ENCODE results near the gene NMRAL1.

GRCh38 chr16:4412159-4412558 lies 62.3 kb downstream of the NMRAL1 start:
- TF ChIP-seq ZNF274 (IDR thresholded peaks at IDR 0.05; ENCODE audit: low read depth, low read length) (no peak), YY1 (IDR thresholded peaks at IDR 0.05; ENCODE audit: insufficient read depth, insufficient read length) (no peak), SUZ12 (IDR thresholded peaks at IDR 0.05; ENCODE audit: extremely low read depth, insufficient read depth, insufficient read length) (no peak)

Measured in NT2/D1 (cell line).